Smooth muscle cell (in vitro differentiated cells): ENCODE measurements around the gene SHROOM4. TPM values are rescaled to one million over a fixed set of nuclear protein-coding genes. Genes with fewer than 3 reads are reported as not detected.

Experiments
- DNase-seq: peaks from one replicate; lab custom pipeline; 2025; ENCODE audit not compliant: unreplicated experiment; lab: John Stamatoyannopoulos, UW
- H2AFZ ChIP-seq: fragments of 200-600 bp; sonication (generic); 2 replicates; pipeline ENCODE4 v1.6.0; 2016; ENCODE audit warnings: antibody characterized with exemption, low read depth, mild to moderate bottlenecking
- H3F3A ChIP-seq: fragments of 200-600 bp; sonication (generic); 2 replicates; pipeline ENCODE4 v1.6.0; 2017; ENCODE audit warnings: antibody characterized with exemption, low read depth
- H3K27ac ChIP-seq: fragments of 200-600 bp; sonication (generic); 2 replicates; pipeline ENCODE4 v1.5.1; 2016; ENCODE audit warnings: low read depth, mild to moderate bottlenecking
- H3K27me3 ChIP-seq: fragments of 200-600 bp; sonication (generic); 2 replicates; pipeline ENCODE4 v1.6.1; 2016; ENCODE audit warnings: low read depth, mild to moderate bottlenecking
- H3K36me3 ChIP-seq: fragments of 200-600 bp; sonication (generic); 2 replicates; pipeline ENCODE4 v1.5.1; 2016; ENCODE audit warnings: low read depth
- H3K4me1 ChIP-seq: fragments of 200-600 bp; sonication (generic); 2 replicates; pipeline ENCODE4 v1.5.1; 2016; ENCODE audit warnings: low read depth
- H3K4me2 ChIP-seq: fragments of 200-600 bp; sonication (generic); 2 replicates; pipeline ENCODE4 v1.6.0; 2016; ENCODE audit warnings: mild to moderate bottlenecking
- H3K4me3 ChIP-seq: fragments of 200-600 bp; sonication (generic); 2 replicates; pipeline ENCODE4 v1.5.1; 2016; ENCODE audit warnings: mild to moderate bottlenecking
- H3K79me2 ChIP-seq: fragments of 200-600 bp; sonication (generic); 2 replicates; pipeline ENCODE4 v1.6.0; 2016; ENCODE audit warnings: low read depth, mild to moderate bottlenecking
- H3K9ac ChIP-seq: fragments of 200-600 bp; sonication (generic); 2 replicates; pipeline ENCODE4 v1.6.0; 2016; ENCODE audit warnings: low read depth
- H3K9me3 ChIP-seq: fragments of 200-600 bp; sonication (generic); replicated peaks from 2 replicates; pipeline ENCODE4 v1.5.1; 2016; ENCODE audit warnings: low read depth
- H4K20me1 ChIP-seq: fragments of 200-600 bp; sonication (generic); 2 replicates; pipeline ENCODE4 v1.6.0; 2016; ENCODE audit warnings: low read depth
- CTCF ChIP-seq: fragments of 200-600 bp; sonication (generic); IDR thresholded peaks from 2 replicates; pipeline ENCODE4 v1.5.1; 2017; ENCODE audit warnings: borderline replicate concordance, mild to moderate bottlenecking, antibody characterized with exemption; ENCODE audit not compliant: insufficient read depth, poor library complexity, severe bottlenecking
- WGBS: methylation state at CpG from one replicate; pipeline ENCODE4 v1.1.7; 2016; ENCODE audit warnings: low lambda C conversion rate; 5-methylcytosine and 5-hydroxymethylcytosine counted together
- polyA plus RNA-seq: library from polyadenylated mRNA; unstranded; fragments of >200 nt; fragmentation: Nextera tagmentation; extraction: Ambion mirVana; gene quantifications from 2 replicates; pipeline ENCODE4 v1.2.1, GENCODE V29; 2016
- total RNA-seq: library from RNA; depleted of rRNA; stranded (reverse); fragments of >200 nt; gene quantifications from 2 replicates; pipeline ENCODE4 v1.2.3, GENCODE V29; 2014

SHROOM4 gene
- total and polyA plus RNA-seq, 2 experiments from 2014 or later: 1.1 to 7.9 TPM

GRCh38 chrX:50622751-50623150 is 191.2 kb downstream of the SHROOM4 start:
- H3F3A ChIP-seq: no peaks in the 10 kb centered on the region
- no peaks in the 10 kb centered on the region for H4K20me1 ChIP-seq
- no peaks in the 10 kb centered on the region for H3K36me3 ChIP-seq
- WGBS: 71% methylated on average over 1 of the region's 1 CpG
- H2AFZ ChIP-seq: no peak overlapping the region
- no peaks in the 10 kb centered on the region for H3K79me2 ChIP-seq
- H3K4me2 ChIP-seq: no peak overlapping the region
- H3K9ac ChIP-seq: no peak overlapping the region
- no peak overlapping the region for H3K27ac ChIP-seq
- no peak overlapping the region for H3K4me3 ChIP-seq
- DNase-seq: no peak
- no peak for TF ChIP-seq CTCF
- H3K9me3 ChIP-seq: no peaks in the 10 kb centered on the region
- no peaks in the 10 kb centered on the region for H3K4me1 ChIP-seq
- no peaks in the 10 kb centered on the region for H3K27me3 ChIP-seq

- H3K4me3 ChIP-seq: no peak overlapping the region
- H3K27ac ChIP-seq: no peak overlapping the region
- no peak for DNase-seq
Observed at GRCh38 chrX:50618788-50619558, 195.0 kb downstream of the SHROOM4 start.

GRCh38 chrX:50617183-50617582 is 196.8 kb downstream of the SHROOM4 start:
- no peak overlapping the region for H3K4me3 ChIP-seq
- no peak for DNase-seq
- no peaks in the 10 kb centered on the region for H3K4me1 ChIP-seq
- no peaks in the 10 kb centered on the region for H3K36me3 ChIP-seq
- H4K20me1 ChIP-seq: no peaks in the 10 kb centered on the region
- H3K9me3 ChIP-seq: no peaks in the 10 kb centered on the region
- TF ChIP-seq CTCF: no peak
- no peak overlapping the region for H3K4me2 ChIP-seq
- no peaks in the 10 kb centered on the region for H3K27me3 ChIP-seq
- H3F3A ChIP-seq: no peaks in the 10 kb centered on the region
- no peak overlapping the region for H2AFZ ChIP-seq
- H3K27ac ChIP-seq: no peak overlapping the region
- H3K79me2 ChIP-seq: no peaks in the 10 kb centered on the region
- H3K9ac ChIP-seq: no peak overlapping the region

More at GRCh38 chrX:50618788-50619558, 195.0 kb downstream of the SHROOM4 start:
- Histone ChIP-seq H3K79me2 (no peaks in the 10 kb centered on the region), H3K9me3 (no peaks in the 10 kb centered on the region), H3K4me2 (no peak overlapping the region), H3K9ac (no peak overlapping the region), H2AFZ (no peak overlapping the region), H4K20me1 (no peaks in the 10 kb centered on the region), H3F3A (no peaks in the 10 kb centered on the region), H3K27me3 (no peaks in the 10 kb centered on the region), H3K36me3 (no peaks in the 10 kb centered on the region), H3K4me1 (no peaks in the 10 kb centered on the region)
- 76% methylated on average over 12 of the region's 12 CpGs for WGBS
- no peak for TF ChIP-seq CTCF
